ENCODE measurements around the gene CFAP126.
"Not testable (repeated sequence)": the region's sequence is repeated elsewhere in the genome, so short reads cannot be mapped to it uniquely, and the experiment has no call there.

CFAP126 gene, protein sequence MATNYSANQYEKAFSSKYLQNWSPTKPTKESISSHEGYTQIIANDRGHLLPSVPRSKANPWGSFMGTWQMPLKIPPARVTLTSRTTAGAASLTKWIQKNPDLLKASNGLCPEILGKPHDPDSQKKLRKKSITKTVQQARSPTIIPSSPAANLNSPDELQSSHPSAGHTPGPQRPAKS

DNA sequence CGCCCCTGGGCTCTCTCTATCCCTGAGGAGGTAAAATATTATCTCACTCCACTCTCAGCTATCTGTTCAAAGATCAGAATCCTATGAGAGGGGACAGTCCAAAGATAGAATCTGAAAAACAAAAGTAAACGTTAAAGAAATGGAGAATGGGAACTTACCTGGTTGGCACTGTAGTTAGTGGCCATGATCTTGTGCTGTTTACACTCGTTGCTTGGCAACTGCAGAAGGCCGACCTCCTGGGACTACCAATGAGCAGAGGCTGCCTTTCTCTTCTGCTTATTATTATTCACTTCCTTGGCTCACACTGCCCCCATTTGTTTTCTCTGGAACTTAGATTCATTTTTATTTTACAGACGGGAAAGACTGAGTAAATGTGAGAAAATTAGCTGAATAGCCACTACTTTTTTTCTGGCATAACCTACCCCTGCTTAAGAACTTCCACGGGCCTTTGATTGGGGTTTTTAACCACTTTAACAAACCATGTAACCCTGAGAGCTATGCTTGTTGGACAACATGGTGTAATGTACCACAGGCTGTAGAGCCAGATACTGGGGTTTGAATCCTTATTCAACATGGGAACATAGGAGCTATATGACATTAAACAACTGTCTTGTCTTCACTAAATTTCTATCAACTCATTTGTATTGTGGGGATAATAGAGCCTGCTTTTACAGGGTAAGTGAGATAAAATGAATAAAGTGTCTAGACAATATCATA lies at the start of gene CFAP126:
CFAP126 (minus strand) TSS at position 193 of the 717 bp plus-strand sequence; CDS start at position 185, 8 bp downstream.
- DNase-seq, result peak; percentile 78

DNA sequence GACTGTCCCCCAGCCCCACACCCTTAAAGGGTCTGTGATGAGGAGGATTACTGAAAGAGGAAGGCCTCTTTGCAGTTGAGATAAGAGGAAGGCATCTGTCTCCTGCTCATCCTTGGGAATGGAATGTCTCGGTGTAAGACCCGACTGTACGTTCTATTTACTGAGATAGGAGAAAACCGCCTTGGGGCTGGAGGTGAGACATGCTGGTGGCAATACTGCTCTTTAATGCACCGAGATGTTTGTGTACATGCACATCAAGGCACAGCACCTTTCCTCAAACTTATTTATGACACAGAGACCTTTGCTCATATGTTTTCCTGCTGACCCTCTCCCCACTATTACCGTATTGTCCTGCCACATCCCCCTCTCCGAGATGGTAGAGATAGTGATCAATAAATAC lies 45.4 kb upstream of the CFAP126 start:
- not testable (repeated sequence) for DNase-seq

GRCh38 chr1:161410636-161410970 lies 42.9 kb upstream of the CFAP126 start:
- DNase-seq, result not testable (repeated sequence)

DNA sequence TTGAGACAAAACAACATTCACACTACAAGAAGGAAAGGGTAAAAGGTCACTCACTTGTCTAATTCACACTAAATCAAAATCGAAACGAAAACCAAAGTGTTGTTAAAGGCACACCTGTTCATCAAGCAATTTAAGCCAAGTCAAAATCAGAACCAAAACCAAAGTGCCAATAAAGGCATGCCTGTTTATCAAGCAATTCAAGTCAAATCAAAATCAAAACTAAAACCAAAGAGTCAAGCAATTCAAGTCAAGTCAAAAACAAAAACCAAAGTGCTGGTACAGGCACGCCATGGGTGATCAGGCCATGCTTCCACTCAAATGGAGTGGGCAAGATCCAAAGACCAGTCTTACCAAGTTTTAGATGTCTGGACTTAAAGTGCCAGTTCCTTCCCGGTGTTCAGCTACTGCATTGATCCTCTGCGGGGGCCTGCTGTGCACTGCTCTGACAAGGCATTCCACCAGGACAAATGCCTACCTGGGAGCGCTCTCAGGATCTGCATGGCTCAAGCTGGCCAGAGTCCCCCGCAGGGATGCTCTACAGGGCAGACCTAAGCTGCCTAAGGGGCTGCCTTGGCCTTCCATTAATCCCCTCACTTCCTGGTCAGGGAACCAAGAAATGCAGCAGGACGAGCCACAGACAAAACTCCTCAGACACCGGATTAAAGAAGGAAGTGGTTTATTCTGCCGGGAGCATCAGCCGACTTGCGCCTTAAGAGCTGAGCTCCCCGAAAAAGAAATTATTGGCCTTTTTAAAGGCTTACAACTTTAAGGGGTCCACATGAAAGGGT lies 42.4 kb upstream of the CFAP126 start:
- DNase-seq, result peak; percentile 27

GRCh38 chr1:161408429-161409052 lies 40.9 kb upstream of the CFAP126 start:
- no peak for DNase-seq

DNA sequence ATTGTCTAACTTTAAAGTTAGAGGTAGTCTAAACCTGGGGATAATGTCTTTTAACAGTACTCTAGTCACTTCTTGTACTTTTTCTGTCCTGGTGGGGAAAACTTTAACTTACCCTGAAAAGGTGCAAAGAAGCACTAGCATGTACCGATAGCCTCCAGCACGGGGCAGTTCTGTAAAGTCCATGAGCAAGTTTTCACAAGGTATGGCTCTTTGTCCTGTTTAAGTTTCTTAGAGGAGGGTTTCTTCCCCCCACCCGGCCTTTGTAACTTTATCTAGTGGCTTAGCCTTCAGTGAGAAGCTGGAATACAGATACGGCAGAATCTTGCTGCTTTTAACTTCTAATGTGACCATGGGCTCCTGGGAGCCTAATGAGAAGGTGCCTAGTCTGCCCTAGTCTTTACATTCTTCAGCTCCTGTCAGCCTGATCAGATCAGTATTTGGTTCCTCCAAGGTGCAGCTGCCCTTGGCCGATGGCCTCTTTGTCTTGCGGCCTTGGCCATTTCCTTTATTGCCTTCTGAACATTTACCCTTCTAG lies 39.8 kb upstream of the CFAP126 start:
- DNase-seq, result no peak

- DNase-seq, result not testable (repeated sequence)
These were observed 38.9 kb upstream of the CFAP126 start for GRCh38 chr1:161406551-161406950.

DNA sequence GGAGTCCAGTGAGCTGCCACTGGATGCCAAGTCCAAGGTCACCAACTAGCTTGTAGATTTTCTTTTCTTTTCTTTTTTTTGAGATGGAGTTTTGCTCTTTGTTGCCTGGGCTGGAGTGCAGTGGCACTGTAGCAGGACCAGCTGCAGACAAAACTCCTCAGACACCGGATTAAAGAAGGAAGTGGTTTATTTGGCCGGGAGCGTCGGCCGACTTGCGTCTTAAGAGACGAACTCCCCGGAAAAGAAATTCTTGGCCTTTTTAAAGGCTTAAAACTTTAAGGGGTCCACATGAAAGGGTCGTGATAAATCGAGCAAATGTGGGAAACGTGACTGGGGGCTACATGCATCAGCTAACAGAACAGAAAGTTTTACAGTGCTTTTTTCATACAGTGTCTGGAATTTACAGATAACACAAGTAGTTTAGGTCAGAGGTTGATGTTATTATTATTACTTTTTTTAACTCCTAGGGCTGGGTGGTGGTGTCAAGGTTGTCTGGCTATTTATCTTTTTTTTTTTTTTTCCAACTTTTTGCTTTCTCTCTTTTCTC lies 36.4 kb upstream of the CFAP126 start:
- DNase-seq, result no peak

- DNase-seq, result no peak
These were observed 34.8 kb upstream of the CFAP126 start for GRCh38 chr1:161402446-161402845.

DNA sequence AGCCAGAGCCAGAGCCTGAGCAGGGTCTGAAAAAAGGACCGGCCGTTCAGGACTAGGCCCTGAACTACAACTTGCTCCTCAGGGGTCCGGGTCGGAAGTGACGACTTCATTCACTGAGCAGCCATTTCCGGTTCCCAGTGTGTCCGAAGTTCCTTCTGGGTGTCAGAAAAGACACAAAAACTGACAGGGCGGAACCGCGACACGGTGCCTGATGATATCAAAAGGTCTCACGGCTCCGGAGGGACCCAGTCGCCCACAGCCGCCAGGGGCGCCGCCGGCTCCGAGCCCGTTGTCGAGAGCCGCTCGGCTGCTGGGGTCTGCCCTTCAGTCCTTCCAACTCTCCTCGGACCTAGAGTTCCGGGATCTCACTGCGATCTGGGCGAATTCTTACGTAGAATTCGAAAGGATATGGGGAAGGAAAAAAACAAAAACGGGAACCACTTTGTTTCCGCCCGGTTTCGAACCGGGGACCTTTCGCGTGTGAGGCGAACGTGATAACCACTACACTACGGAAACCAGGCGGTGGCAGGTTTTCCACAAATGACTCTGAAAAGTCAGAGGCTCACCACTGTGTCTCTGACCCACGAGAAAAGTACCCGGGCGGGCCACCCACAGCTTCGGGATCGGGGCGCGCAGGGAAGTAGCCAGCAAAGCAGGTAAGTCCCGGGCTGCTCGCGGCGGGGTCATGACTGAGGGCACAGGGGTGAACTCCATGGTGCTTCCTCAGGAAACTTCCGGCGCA lies 31.8 kb upstream of the CFAP126 start:
- DNase-seq, result peak; percentile 96

- no peak for DNase-seq
These were observed 31.2 kb upstream of the CFAP126 start for GRCh38 chr1:161398900-161399256.

DNA sequence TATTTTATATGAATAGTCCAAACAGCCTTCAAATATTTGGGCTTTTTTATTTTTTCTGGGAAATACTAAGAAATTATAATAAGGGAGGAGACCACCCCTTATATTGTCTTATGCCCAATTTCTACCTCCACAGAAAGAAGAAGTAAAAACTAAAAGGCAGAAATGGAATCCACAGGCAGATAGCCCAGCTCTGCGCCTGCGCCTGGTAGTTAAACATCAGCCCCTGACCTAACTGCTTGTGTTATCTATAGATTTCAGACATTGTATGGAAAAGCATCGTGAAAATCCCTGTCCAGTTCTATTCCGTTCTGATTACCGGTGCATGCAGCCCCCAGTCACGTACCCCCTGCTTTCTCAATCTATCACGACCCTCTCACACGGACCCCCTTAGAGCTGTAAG lies 29.4 kb upstream of the CFAP126 start:
- not testable (repeated sequence) for DNase-seq

- DNase-seq, result no peak
These were observed 25.5 kb upstream of the CFAP126 start for GRCh38 chr1:161393151-161393550.

DNA sequence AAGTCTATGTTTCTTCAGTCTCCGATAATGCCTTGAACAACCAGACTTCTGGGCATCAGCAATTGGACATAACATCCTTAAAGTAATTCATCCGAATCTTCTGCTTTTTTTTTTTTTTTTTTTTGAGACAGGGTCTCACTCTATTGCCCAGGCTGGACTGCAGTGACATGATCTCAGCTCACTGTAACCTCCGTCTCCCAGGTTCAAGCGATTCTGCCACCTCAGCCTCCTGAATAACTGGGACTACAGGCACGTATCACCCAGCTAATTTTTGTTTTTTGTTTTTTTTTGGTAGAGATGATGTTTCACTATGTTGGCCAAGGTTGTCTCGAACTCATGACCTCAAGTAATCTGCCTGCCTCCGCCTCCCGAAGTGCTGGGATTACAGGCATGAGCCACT lies 23.9 kb upstream of the CFAP126 start:
- no peak for DNase-seq

DNA sequence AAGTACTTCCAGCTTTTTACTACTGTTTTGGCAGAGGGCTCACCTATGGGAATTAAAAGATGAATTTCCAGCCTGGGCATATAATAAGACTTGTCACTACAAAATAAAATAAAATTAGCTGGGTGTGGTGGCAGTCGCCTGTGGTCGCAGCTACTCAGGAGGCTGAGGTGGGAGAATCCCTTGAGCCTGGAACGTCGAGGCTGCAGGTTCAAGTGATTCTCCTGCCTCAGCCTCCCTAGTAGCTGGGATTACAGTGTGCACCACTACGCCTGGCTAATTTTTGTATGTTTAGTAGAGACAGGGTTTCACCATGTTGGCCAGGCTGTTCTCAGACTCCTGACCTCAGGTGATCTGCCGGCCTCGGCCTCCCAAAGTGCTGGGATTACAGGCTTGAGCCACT lies 23.5 kb upstream of the CFAP126 start:
- not testable (repeated sequence) for DNase-seq

DNA sequence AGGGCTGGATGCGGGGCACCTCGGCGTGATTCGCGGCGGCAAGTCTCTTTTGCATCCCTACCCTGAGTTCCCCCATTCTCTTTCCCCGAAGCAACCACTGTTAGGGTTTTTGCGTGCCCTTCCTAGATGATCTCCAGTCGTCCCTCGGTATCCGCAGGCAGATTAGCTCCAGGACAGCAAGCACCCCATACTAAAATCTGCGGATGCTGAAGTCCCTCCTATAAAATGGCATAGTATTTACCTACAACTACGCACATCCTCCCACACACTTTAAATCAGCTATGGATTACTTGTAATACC lies 22.8 kb upstream of the CFAP126 start:
- DNase-seq, result peak; percentile 71

DNA sequence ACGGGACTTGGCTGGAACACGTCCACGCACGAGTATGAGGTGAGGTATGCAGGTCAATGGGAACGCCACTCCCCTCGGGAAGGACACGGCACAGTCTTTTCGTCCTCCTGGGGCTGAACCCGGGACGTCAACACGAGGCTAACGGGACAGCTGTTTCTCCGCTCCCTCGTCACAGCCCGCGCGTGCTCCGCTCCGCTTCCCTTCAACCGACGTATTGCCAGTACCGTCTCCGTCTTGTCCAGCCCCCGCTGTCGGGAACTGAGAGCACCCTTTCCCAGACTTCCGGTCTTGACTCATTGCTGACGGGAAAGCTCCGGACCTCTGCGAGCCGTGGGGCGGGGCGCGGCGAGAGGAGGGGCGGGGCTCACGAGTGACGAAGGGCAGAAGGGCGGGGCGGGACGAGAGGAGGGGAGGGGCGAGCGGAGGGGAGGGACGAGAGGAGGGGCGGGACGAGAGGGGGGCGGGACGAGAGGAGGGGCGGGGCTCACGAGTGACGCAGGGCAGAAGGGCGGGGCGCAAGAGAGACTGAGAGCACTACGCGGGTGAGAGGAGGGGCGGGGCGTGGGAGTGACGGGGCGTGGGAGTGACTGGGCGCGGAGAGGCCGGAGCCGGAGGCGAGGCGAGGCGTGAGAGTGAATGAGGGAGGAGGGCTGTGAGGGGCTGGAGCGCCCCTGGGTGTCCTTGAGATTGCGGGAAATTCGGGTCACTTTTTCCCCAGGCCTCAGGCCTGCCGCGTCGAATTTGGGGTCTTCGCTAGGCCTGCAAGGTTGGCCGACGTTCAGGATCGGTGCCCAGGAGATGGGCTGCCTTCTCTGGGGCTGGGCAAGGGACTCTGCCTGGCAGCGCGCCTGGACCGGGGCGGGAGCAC lies 22.2 kb upstream of the CFAP126 start:
- peak; percentile 99 for DNase-seq

- DNase-seq, result not testable (repeated sequence)
These were observed 21.5 kb upstream of the CFAP126 start for GRCh38 chr1:161389158-161389557.

DNA sequence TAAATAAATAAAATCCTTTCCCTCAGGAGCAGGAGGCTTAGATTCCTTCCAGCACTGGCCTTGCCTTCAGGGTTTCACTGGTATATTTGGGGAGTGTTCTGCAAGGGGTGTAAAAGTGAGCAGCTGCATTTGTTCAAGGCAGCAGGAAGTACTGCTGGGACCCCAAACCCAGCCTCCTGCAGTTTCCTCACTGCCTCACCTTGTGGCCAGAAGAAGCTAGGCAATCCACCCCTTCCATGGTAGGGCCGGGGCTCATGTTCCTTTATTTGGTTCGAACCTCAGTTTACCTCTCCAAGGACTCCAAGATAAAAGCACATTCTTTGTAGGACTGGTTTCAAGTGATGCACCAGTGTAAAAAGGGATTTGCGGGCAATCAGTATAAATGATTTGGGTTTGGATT lies 21.0 kb upstream of the CFAP126 start:
- DNase-seq, result no peak

GRCh38 chr1:161382214-161383019 lies 14.7 kb upstream of the CFAP126 start:
- peak; percentile 86 for DNase-seq

- peak; percentile 24 for DNase-seq
These were observed 14.0 kb upstream of the CFAP126 start for GRCh38 chr1:161381707-161382106.
